Calu3 (cell line): ENCODE data around the gene OR6K2. TPM values are rescaled to one million over a fixed set of nuclear protein-coding genes. Genes with fewer than 3 reads are reported as not detected.

Source experiments
- BruUV-seq: library from RNA; stranded (reverse); fragments of 400-500 nt; replicated peaks from 2 replicates; lab custom pipeline; 2021; lab: Mats Ljungman, UMichigan
- CTCF ChIA-PET: fragments of 300-600 bp; sonication (Branson Sonifier 250); formaldehyde crosslinking; loops from one replicate; lab custom pipeline; 2022; ENCODE audit warnings: antibody characterized with exemption; lab: Charles Lee
- DNase-seq: peaks from one replicate; pipeline ENCODE4 v3.0.0; 2022
- H3K27ac Mint-ChIP-seq: one replicate; pipeline ENCODE4 v1.8.0; 2022; ENCODE audit warnings: mixed read lengths; ENCODE audit not compliant: unreplicated experiment
- H3K27me3 Mint-ChIP-seq: one replicate; pipeline ENCODE4 v1.8.0; 2022; ENCODE audit warnings: mixed read lengths; ENCODE audit not compliant: unreplicated experiment
- H3K36me3 Mint-ChIP-seq: one replicate; pipeline ENCODE4 v1.8.0; 2022; ENCODE audit warnings: mild to moderate bottlenecking, moderate library complexity, mixed read lengths; ENCODE audit not compliant: insufficient read depth, unreplicated experiment
- H3K4me1 Mint-ChIP-seq: one replicate; pipeline ENCODE4 v1.8.0; 2022; ENCODE audit warnings: mild to moderate bottlenecking, low read depth, mixed read lengths; ENCODE audit not compliant: unreplicated experiment
- H3K4me3 Mint-ChIP-seq: one replicate; pipeline ENCODE4 v1.8.0; 2022; ENCODE audit warnings: mild to moderate bottlenecking, low read depth, moderate library complexity, mixed read lengths; ENCODE audit not compliant: unreplicated experiment
- H3K9me3 Mint-ChIP-seq: one replicate; pipeline ENCODE4 v1.8.0; 2022; ENCODE audit warnings: low read depth, mixed read lengths; ENCODE audit not compliant: unreplicated experiment
- intact Hi-C: fragments of 100-400 bp; cut with micrococcal nuclease; formaldehyde crosslinking; loops from one replicate; pipeline ENCODE4 v1.10.0; 2022; ENCODE audit not compliant: unreplicated experiment
- total RNA-seq: library from RNA; stranded (reverse); gene quantifications from 2 replicates; pipeline ENCODE4 v1.2.3, GENCODE V29; 2022
- TF ChIP-seq, protein P1 (sequence below): fragments of 200-600 bp; IDR thresholded peaks from one replicate; pipeline ENCODE4 v1.8.0; 2022; ENCODE audit warnings: antibody characterized with exemption; ENCODE audit not compliant: unreplicated experiment

The OR6K2 gene
- total RNA-seq, 1 experiment from 2014 or later: not detected

- no peak overlapping the region for H3K27ac Mint-ChIP-seq
- CTCF ChIA-PET: no interaction called here
- no peak overlapping the region for H3K4me3 Mint-ChIP-seq
- intact Hi-C loops: loop anchor here (10.0 kb wide), 1 partner anchor 364 kb away; the partner anchor contains the start of gene AIM2
- H3K36me3 Mint-ChIP-seq: no peaks in the 10 kb centered on the region
- peaks cover 2% of the 10 kb centered on the region for H3K9me3 Mint-ChIP-seq
- no peaks in the 10 kb centered on the region for H3K27me3 Mint-ChIP-seq
- no TSS peak for BruUV-seq
- H3K4me1 Mint-ChIP-seq: no peaks in the 10 kb centered on the region
- TF ChIP-seq, protein P1, sequence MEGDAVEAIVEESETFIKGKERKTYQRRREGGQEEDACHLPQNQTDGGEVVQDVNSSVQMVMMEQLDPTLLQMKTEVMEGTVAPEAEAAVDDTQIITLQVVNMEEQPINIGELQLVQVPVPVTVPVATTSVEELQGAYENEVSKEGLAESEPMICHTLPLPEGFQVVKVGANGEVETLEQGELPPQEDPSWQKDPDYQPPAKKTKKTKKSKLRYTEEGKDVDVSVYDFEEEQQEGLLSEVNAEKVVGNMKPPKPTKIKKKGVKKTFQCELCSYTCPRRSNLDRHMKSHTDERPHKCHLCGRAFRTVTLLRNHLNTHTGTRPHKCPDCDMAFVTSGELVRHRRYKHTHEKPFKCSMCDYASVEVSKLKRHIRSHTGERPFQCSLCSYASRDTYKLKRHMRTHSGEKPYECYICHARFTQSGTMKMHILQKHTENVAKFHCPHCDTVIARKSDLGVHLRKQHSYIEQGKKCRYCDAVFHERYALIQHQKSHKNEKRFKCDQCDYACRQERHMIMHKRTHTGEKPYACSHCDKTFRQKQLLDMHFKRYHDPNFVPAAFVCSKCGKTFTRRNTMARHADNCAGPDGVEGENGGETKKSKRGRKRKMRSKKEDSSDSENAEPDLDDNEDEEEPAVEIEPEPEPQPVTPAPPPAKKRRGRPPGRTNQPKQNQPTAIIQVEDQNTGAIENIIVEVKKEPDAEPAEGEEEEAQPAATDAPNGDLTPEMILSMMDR: no peak
- no peak for DNase-seq
Measured at GRCh38 chr1:158711098-158711497, 10.6 kb upstream of the OR6K2 start.

- H3K36me3 Mint-ChIP-seq: no peaks in the 10 kb centered on the region
- H3K9me3 Mint-ChIP-seq: no peaks in the 10 kb centered on the region
- TF ChIP-seq, protein P1: no peak
- H3K4me3 Mint-ChIP-seq: no peak overlapping the region
- H3K4me1 Mint-ChIP-seq: no peaks in the 10 kb centered on the region
- CTCF ChIA-PET: no interaction called here
- intact Hi-C loops: no loop called here
- DNase-seq: no peak
- no peak overlapping the region for H3K27ac Mint-ChIP-seq
- no peaks in the 10 kb centered on the region for H3K27me3 Mint-ChIP-seq
- BruUV-seq: no TSS peak
Measured at GRCh38 chr1:158706096-158706495, 5.6 kb upstream of the OR6K2 start.

DNA sequence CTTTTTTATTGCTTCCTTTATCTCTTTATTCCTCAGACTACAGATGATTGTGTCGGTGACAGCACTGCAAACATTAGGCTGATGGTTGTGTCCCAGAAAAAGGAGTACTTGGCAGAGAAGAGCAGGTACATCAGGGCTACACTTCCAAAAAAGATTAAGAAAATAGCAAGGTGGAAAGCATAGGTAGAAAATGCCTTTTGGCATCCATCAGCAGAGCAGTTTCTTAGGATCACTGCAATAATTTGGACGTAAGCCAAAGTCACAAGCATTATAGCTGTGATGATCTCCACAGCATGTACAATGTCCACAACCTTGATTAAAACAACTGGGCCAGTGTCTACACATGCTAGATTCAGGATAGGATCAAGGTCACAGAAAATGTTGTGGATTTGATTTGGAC is 5.9 kb downstream of the OR6K2 start:
- no TSS peak for BruUV-seq
- no peak overlapping the region for H3K4me3 Mint-ChIP-seq
- H3K4me1 Mint-ChIP-seq: no peaks in the 10 kb centered on the region
- H3K9me3 Mint-ChIP-seq: peaks cover 1% of the 10 kb centered on the region
- DNase-seq: no peak
- H3K27me3 Mint-ChIP-seq: peaks cover 26% of the 10 kb centered on the region
- H3K27ac Mint-ChIP-seq: no peak overlapping the region
- intact Hi-C loops: no loop called here
- TF ChIP-seq, protein P1: no peak
- CTCF ChIA-PET: no interaction called here
- H3K36me3 Mint-ChIP-seq: no peaks in the 10 kb centered on the region

- TF ChIP-seq, protein P1: no peak
- no peaks in the 10 kb centered on the region for H3K36me3 Mint-ChIP-seq
- CTCF ChIA-PET: no interaction called here
- intact Hi-C loops: no loop called here
- H3K27me3 Mint-ChIP-seq: peaks cover 20% of the 10 kb centered on the region
- no peak overlapping the region for H3K4me3 Mint-ChIP-seq
- no peaks in the 10 kb centered on the region for H3K9me3 Mint-ChIP-seq
- H3K27ac Mint-ChIP-seq: no peak overlapping the region
- no TSS peak for BruUV-seq
- H3K4me1 Mint-ChIP-seq: no peaks in the 10 kb centered on the region
- DNase-seq: no peak
Measured at GRCh38 chr1:158692356-158692755, 8.1 kb downstream of the OR6K2 start.
